ENCODE measurements around the gene HDAC9.

DNA sequence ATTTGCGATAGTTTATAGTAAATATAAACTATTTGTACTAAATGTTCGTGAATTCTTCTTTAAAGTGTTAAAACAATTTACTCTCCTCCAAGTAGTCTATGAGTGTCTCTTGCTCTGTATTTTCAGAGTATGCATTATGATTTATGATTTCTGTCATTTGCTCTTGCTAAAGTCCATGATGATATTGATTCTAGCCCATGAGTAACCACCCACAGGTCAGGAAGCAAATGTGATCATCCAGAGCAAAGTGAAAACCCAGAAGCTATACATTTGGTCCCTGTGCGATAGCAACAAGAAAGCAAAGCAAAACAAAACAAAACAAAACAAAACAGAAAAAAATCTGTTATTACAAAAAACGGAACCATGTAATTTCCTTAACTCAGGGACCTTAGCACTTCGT, 225.9 kb downstream of the HDAC9 start:
- TF ChIP-seq, protein P1, sequence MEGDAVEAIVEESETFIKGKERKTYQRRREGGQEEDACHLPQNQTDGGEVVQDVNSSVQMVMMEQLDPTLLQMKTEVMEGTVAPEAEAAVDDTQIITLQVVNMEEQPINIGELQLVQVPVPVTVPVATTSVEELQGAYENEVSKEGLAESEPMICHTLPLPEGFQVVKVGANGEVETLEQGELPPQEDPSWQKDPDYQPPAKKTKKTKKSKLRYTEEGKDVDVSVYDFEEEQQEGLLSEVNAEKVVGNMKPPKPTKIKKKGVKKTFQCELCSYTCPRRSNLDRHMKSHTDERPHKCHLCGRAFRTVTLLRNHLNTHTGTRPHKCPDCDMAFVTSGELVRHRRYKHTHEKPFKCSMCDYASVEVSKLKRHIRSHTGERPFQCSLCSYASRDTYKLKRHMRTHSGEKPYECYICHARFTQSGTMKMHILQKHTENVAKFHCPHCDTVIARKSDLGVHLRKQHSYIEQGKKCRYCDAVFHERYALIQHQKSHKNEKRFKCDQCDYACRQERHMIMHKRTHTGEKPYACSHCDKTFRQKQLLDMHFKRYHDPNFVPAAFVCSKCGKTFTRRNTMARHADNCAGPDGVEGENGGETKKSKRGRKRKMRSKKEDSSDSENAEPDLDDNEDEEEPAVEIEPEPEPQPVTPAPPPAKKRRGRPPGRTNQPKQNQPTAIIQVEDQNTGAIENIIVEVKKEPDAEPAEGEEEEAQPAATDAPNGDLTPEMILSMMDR (IDR thresholded peaks at IDR 0.05; ENCODE audit: low read depth, low read length, poor library complexity, severe bottlenecking) = no peak
- no peak for TF ChIP-seq EZH2phosphoT487 (IDR thresholded peaks at IDR 0.05; ENCODE audit: borderline replicate concordance, low read length)

Data from DOHH2 (cell line).